DND-41 (cell line): ENCODE results near the gene PPP1R14C.

Experiments
- EZH2 ChIP-seq: IDR thresholded peaks from 3 replicates; pipeline ENCODE4 v1.6.1; 2012; ENCODE audit warnings: borderline replicate concordance, low read depth, mild to moderate bottlenecking, moderate library complexity, low read length, inconsistent platforms; ENCODE audit not compliant: severe bottlenecking
- TF ChIP-seq, protein P1 (sequence below): IDR thresholded peaks from 2 replicates; pipeline ENCODE4 v1.5.1; 2012; ENCODE audit warnings: borderline replicate concordance, low read length, moderate library complexity, mild to moderate bottlenecking; ENCODE audit not compliant: poor library complexity, severe bottlenecking; ENCODE audit errors: extremely low read depth

- TF ChIP-seq, protein P1, sequence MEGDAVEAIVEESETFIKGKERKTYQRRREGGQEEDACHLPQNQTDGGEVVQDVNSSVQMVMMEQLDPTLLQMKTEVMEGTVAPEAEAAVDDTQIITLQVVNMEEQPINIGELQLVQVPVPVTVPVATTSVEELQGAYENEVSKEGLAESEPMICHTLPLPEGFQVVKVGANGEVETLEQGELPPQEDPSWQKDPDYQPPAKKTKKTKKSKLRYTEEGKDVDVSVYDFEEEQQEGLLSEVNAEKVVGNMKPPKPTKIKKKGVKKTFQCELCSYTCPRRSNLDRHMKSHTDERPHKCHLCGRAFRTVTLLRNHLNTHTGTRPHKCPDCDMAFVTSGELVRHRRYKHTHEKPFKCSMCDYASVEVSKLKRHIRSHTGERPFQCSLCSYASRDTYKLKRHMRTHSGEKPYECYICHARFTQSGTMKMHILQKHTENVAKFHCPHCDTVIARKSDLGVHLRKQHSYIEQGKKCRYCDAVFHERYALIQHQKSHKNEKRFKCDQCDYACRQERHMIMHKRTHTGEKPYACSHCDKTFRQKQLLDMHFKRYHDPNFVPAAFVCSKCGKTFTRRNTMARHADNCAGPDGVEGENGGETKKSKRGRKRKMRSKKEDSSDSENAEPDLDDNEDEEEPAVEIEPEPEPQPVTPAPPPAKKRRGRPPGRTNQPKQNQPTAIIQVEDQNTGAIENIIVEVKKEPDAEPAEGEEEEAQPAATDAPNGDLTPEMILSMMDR = no peak
- TF ChIP-seq EZH2 = no peak
Measured at GRCh38 chr6:150214310-150214709, 71.5 kb downstream of the PPP1R14C start.
